Astrocyte (in vitro differentiated cells and primary cell): ENCODE results near the gene TSPAN32. TPM values are rescaled to one million over a fixed set of nuclear protein-coding genes. Genes with fewer than 3 reads are reported as not detected.
A peak's percentile ranks its signal among the peaks of the same experiment; 100 is the strongest.
"Not testable (repeated sequence)": the region's sequence is repeated elsewhere in the genome, so short reads cannot be mapped to it uniquely, and the experiment has no call there.

ENCODE experiments used
- DNase-seq: peaks from one replicate; pipeline ENCODE4 v3.0.0-alpha.2; 2010; ENCODE audit warnings: low read depth
- FAIRE-seq: peaks from 2 replicates; lab custom pipeline; 2011; peaks lifted over from hg19 to GRCh38; lab: Jason Lieb, UNC
- H2AFZ ChIP-seq: 2 replicates; pipeline ENCODE4 v1.6.0; 2012; ENCODE audit warnings: low read depth, low read length, inconsistent platforms
- H3K27ac ChIP-seq: 2 replicates; pipeline ENCODE4 v1.5.1; 2011; ENCODE audit warnings: low read depth, low read length, inconsistent platforms
- H3K27me3 ChIP-seq: 2 replicates; pipeline ENCODE4 v1.6.0; 2011; ENCODE audit warnings: low read length, inconsistent platforms; ENCODE audit not compliant: insufficient read depth
- H3K36me3 ChIP-seq: 2 replicates; pipeline ENCODE4 v1.5.1; 2011; ENCODE audit warnings: low read length, inconsistent platforms; ENCODE audit not compliant: insufficient read depth
- H3K4me1 ChIP-seq: 2 replicates; pipeline ENCODE4 v1.5.1; 2011; ENCODE audit warnings: low read length, inconsistent platforms; ENCODE audit not compliant: insufficient read depth
- H3K4me2 ChIP-seq: 2 replicates; pipeline ENCODE4 v1.6.0; 2012; ENCODE audit warnings: low read length, inconsistent platforms
- H3K4me3 ChIP-seq: 2 replicates; pipeline ENCODE4 v1.5.1; 2011; ENCODE audit warnings: low read depth, mild to moderate bottlenecking, low read length, inconsistent platforms; ENCODE audit not compliant: insufficient read depth
- H3K79me2 ChIP-seq: 2 replicates; pipeline ENCODE4 v1.6.0; 2012; ENCODE audit warnings: mild to moderate bottlenecking, low read length, inconsistent platforms; ENCODE audit not compliant: insufficient read depth
- H3K9ac ChIP-seq: 2 replicates; pipeline ENCODE4 v1.6.0; 2012; ENCODE audit warnings: mild to moderate bottlenecking, low read length, inconsistent platforms
- H3K9me3 ChIP-seq: 2 replicates; pipeline ENCODE4 v1.5.1; 2012; ENCODE audit warnings: low read depth, mild to moderate bottlenecking, low read length, inconsistent platforms; ENCODE audit not compliant: insufficient read depth
- H4K20me1 ChIP-seq: 2 replicates; pipeline ENCODE4 v1.6.0; 2012; ENCODE audit warnings: low read length, inconsistent platforms; ENCODE audit not compliant: insufficient read depth
- H3K27ac Mint-ChIP-seq: one replicate; pipeline ENCODE4 v1.8.0; 2021; ENCODE audit warnings: mild to moderate bottlenecking, mixed read lengths; ENCODE audit not compliant: unreplicated experiment
- H3K27me3 Mint-ChIP-seq: one replicate; pipeline ENCODE4 v1.8.0; 2021; ENCODE audit warnings: low read depth, mixed read lengths; ENCODE audit not compliant: unreplicated experiment
- H3K36me3 Mint-ChIP-seq: one replicate; pipeline ENCODE4 v1.8.0; 2021; ENCODE audit warnings: low read depth, mixed read lengths; ENCODE audit not compliant: unreplicated experiment
- H3K4me1 Mint-ChIP-seq: one replicate; pipeline ENCODE4 v1.8.0; 2021; ENCODE audit warnings: low read depth, mixed read lengths; ENCODE audit not compliant: unreplicated experiment
- H3K4me3 Mint-ChIP-seq: one replicate; pipeline ENCODE4 v1.8.0; 2021; ENCODE audit warnings: mild to moderate bottlenecking, moderate library complexity, mixed read lengths; ENCODE audit not compliant: unreplicated experiment
- H3K9me3 Mint-ChIP-seq: one replicate; pipeline ENCODE4 v1.8.0; 2021; ENCODE audit warnings: mild to moderate bottlenecking, mixed read lengths; ENCODE audit not compliant: unreplicated experiment
- EZH2 ChIP-seq: IDR thresholded peaks from 2 replicates; pipeline ENCODE4 v1.6.1; 2012; ENCODE audit warnings: mild to moderate bottlenecking, low read length, inconsistent platforms; ENCODE audit not compliant: insufficient read depth
- total RNA-seq: library from RNA; stranded (reverse); gene quantifications from 2 replicates; pipeline ENCODE4 v1.2.1, GENCODE V29; 2021
- TF ChIP-seq, protein P1 (sequence below): IDR thresholded peaks from 2 replicates; pipeline ENCODE4 v1.5.1; 2011; ENCODE audit warnings: low read depth, mild to moderate bottlenecking, inconsistent platforms, low read length, moderate library complexity; ENCODE audit not compliant: insufficient read depth

Gene TSPAN32
- total RNA-seq, 1 donor from 2014 or later, result not detected

DNA sequence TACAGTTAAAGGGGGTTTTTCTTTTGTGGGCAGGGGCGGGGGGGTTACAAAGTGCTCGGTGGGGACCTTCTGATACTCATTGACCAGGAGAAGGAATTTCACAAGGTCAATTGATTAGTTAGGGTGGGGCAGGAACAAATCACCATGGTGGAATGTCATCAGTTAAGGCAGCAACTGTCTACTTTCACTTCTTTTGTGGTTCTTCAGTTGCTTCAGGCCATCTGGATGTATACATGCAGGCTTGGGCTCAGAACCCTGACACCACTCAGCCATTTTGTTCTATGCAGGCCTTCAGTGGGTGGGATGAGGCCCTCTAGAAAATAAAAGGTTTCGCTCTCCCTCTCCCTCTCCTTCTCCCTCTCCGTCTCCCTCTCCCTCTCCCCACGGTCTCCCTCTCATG is 29.6 kb downstream of the TSPAN32 start:
- no peak for TF ChIP-seq EZH2
- TF ChIP-seq, protein P1, sequence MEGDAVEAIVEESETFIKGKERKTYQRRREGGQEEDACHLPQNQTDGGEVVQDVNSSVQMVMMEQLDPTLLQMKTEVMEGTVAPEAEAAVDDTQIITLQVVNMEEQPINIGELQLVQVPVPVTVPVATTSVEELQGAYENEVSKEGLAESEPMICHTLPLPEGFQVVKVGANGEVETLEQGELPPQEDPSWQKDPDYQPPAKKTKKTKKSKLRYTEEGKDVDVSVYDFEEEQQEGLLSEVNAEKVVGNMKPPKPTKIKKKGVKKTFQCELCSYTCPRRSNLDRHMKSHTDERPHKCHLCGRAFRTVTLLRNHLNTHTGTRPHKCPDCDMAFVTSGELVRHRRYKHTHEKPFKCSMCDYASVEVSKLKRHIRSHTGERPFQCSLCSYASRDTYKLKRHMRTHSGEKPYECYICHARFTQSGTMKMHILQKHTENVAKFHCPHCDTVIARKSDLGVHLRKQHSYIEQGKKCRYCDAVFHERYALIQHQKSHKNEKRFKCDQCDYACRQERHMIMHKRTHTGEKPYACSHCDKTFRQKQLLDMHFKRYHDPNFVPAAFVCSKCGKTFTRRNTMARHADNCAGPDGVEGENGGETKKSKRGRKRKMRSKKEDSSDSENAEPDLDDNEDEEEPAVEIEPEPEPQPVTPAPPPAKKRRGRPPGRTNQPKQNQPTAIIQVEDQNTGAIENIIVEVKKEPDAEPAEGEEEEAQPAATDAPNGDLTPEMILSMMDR, result no peak
- FAIRE-seq (no peak), DNase-seq (no peak)
- Mint-ChIP-seq H3K36me3 (peaks cover 4% of the 10 kb centered on the region), H3K27ac (no peak overlapping the region), H3K4me1 (peaks cover under 1% of the 10 kb centered on the region), H3K4me3 (no peak overlapping the region), H3K9me3 (peaks cover 10% of the 10 kb centered on the region), H3K27me3 (peaks cover 19% of the 10 kb centered on the region)
- H2AFZ ChIP-seq, result no peak overlapping the region
- no peaks in the 10 kb centered on the region for H3K36me3 ChIP-seq
- no peak overlapping the region for H3K27ac ChIP-seq
- peaks cover 7% of the 10 kb centered on the region for H3K9me3 ChIP-seq
- H3K27me3 ChIP-seq, result peaks cover 6% of the 10 kb centered on the region
- no peaks in the 10 kb centered on the region for H3K79me2 ChIP-seq
- H3K9ac ChIP-seq, result no peak overlapping the region
- H3K4me3 ChIP-seq, result no peak overlapping the region
- H3K4me1 ChIP-seq, result no peaks in the 10 kb centered on the region
- no peaks in the 10 kb centered on the region for H4K20me1 ChIP-seq
- H3K4me2 ChIP-seq, result no peak overlapping the region

DNA sequence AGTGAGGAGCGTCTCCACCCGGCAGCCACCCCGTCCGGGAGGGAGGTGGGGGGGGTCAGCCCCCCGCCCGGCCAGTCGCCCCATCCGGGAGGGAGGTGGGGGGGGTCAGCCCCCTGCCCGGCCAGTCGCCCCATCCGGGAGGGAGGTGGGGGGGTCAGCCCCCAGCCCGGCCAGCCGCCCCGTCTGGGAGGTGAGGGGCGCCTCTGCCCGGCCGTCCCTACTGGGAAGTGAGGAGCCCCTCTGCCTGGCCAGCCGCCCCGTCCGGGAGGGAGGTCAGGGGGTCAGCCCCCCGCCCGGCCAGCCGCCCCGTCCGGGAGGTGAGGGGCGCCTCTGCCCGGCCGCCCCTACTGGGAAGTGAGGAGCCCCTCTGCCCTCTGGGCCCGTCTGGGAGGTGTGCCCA is 30.8 kb downstream of the TSPAN32 start:
- H3K4me3 Mint-ChIP-seq, H3K4me2 ChIP-seq, H3K9ac ChIP-seq, H3K79me2 ChIP-seq, H3K4me1 ChIP-seq, H3K9me3 ChIP-seq, H3K27me3 ChIP-seq, H3K4me3 ChIP-seq, H3K36me3 ChIP-seq, FAIRE-seq, H3K27ac Mint-ChIP-seq, H4K20me1 ChIP-seq, H3K4me1 Mint-ChIP-seq, DNase-seq, H3K36me3 Mint-ChIP-seq, H3K27ac ChIP-seq, H3K9me3 Mint-ChIP-seq, H2AFZ ChIP-seq: not testable (repeated sequence)
- H3K27me3 Mint-ChIP-seq, result peaks cover 28% of the 10 kb centered on the region

DNA sequence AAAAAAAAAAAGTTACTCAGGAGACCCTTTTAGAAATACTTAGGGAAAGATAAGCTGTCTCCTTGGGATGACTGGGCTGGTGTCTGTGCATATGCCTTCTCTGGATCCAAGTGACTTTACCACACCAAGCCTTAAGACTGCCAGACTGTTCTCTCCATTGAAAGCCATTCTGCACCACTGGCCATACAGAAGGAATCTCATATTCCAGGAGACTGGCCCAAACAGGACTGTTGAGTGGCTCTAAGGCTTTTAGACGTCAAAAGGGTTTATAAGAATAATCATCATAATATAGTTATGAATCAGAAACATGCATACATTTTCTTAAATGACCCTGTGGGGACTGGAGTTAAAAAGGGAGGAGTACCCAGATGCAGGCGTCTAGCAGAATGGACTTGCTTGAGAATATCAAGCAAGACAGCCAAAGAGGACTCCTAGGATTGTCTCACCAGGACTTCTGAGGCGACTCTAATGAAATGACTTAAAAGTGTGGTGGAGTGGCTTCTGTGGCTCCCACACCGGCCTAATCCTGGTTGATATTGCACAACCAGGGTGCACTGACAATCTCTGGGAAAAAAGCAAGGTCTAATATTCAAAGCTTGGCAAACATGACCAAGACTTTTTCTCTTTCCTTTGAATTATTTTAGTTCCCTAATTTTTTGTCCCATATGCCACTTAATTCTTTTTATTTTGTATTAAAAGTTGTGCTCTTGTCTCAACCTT is 31.8 kb downstream of the TSPAN32 start:
- not testable (repeated sequence) for H3K9me3 Mint-ChIP-seq, H3K27ac Mint-ChIP-seq, FAIRE-seq, H3K4me3 Mint-ChIP-seq, H3K4me1 ChIP-seq, DNase-seq, H3K27me3 ChIP-seq, H3K27ac ChIP-seq, H4K20me1 ChIP-seq, H3K36me3 ChIP-seq, H2AFZ ChIP-seq, H3K79me2 ChIP-seq, H3K36me3 Mint-ChIP-seq, H3K9ac ChIP-seq, H3K4me1 Mint-ChIP-seq, H3K9me3 ChIP-seq, H3K4me2 ChIP-seq, H3K4me3 ChIP-seq
- H3K27me3 Mint-ChIP-seq, result peaks cover 19% of the 10 kb centered on the region

DNA sequence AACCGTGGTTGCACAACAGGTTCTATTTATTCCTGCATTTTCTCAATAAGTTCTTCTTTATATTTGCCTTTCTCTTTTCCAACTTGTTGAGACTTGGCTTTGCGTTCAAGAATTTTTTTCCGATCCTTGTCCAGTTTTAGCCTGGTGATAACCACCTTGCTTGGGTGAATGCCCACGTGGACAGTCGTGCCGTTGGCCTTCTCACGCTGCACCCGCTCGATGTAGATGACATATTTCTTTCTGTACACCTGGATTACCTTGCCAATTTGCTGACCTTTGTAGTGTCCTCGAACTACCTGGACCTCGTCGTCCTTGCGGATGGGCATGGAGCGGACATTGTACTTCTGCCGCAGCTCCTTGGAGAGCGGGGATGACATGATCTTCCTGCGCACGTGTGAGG is 33.5 kb downstream of the TSPAN32 start:
- not testable (repeated sequence) for H3K4me3 Mint-ChIP-seq, DNase-seq, H3K9ac ChIP-seq, H3K36me3 ChIP-seq, H2AFZ ChIP-seq, H3K4me1 ChIP-seq, H3K27me3 ChIP-seq, H3K4me1 Mint-ChIP-seq, H3K4me3 ChIP-seq, H3K27ac Mint-ChIP-seq, H3K9me3 ChIP-seq, H4K20me1 ChIP-seq, H3K27ac ChIP-seq, H3K9me3 Mint-ChIP-seq, H3K79me2 ChIP-seq, FAIRE-seq, H3K4me2 ChIP-seq, H3K36me3 Mint-ChIP-seq
- peaks cover 20% of the 10 kb centered on the region for H3K27me3 Mint-ChIP-seq

DNA sequence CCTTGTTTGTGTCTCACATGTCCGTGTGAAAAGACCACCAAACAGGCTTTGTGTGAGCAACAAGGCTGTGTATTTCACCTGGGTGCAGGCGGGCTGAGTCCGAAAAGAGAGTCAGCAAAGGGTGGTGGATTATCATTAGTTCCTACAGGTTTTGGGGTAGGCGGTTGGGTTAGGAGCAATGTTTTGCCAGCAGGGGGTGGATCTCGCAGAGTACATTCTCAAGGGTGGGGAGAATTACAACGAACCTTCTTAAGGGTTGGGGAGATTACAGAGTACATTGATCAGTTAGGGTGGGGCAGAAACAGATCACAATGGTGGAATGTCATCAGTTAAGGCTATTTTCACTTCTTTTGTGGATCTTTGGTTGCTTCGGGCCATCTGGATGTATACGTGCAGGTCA is 36.9 kb downstream of the TSPAN32 start:
- H2AFZ ChIP-seq, H3K4me1 Mint-ChIP-seq, H3K4me3 ChIP-seq, H3K9me3 ChIP-seq, H3K27ac ChIP-seq, H3K9ac ChIP-seq, H3K36me3 ChIP-seq, H3K27me3 ChIP-seq, H3K4me3 Mint-ChIP-seq, H3K27ac Mint-ChIP-seq, H3K4me2 ChIP-seq, H4K20me1 ChIP-seq, H3K9me3 Mint-ChIP-seq, DNase-seq, H3K36me3 Mint-ChIP-seq, H3K79me2 ChIP-seq, H3K4me1 ChIP-seq: not testable (repeated sequence)
- peak; percentile 54 for FAIRE-seq
- H3K27me3 Mint-ChIP-seq, result peaks cover 23% of the 10 kb centered on the region
